OCI-LY7 (cell line): Measurements from ENCODE around the gene ELP1. TPM values are rescaled to one million over a fixed set of nuclear protein-coding genes. Genes with fewer than 3 reads are reported as not detected.

Experiments
- BruUV-seq: library from RNA; stranded (reverse); fragments of 400-500 nt; replicated peaks from 2 replicates; lab custom pipeline; 2021; lab: Mats Ljungman, UMichigan
- CTCF ChIA-PET: fragments of 300-600 bp; sonication (Branson Sonifier 250); formaldehyde crosslinking; loops from one replicate; lab custom pipeline; 2022; ENCODE audit warnings: antibody characterized with exemption; ENCODE audit not compliant: unreplicated experiment; lab: Charles Lee
- POLR2A ChIA-PET: fragments of 300-600 bp; sonication (Branson Sonifier 250); formaldehyde crosslinking; loops from one replicate; lab custom pipeline; 2022; ENCODE audit warnings: antibody characterized with exemption; lab: Charles Lee
- DNase-seq: peaks from one replicate; pipeline ENCODE4 v3.0.0-alpha.2; 2015; ENCODE audit warnings: low spot score
- H2AFZ ChIP-seq: fragments of 200-600 bp; sonication (generic), shearing (Covaris generic); 2 replicates; pipeline ENCODE4 v1.6.1; 2014; ENCODE audit warnings: mild to moderate bottlenecking, antibody characterized with exemption, low read length, moderate library complexity
- H3K27ac ChIP-seq: fragments of 200-600 bp; sonication (generic); 2 replicates; pipeline ENCODE4 v1.5.1; 2014; ENCODE audit warnings: mixed run types, low read depth, mild to moderate bottlenecking, moderate library complexity, low read length, inconsistent platforms; ENCODE audit not compliant: poor library complexity, severe bottlenecking
- H3K36me3 ChIP-seq: fragments of 200-600 bp; sonication (generic); 2 replicates; pipeline ENCODE4 v1.6.1; 2014; ENCODE audit warnings: mild to moderate bottlenecking, antibody characterized with exemption, low read length, moderate library complexity, mixed read lengths; ENCODE audit not compliant: insufficient read depth
- H3K4me1 ChIP-seq: fragments of 200-600 bp; sonication (generic); 2 replicates; pipeline ENCODE4 v1.5.1; 2014; ENCODE audit warnings: mild to moderate bottlenecking, low read length; ENCODE audit not compliant: insufficient read depth, poor library complexity, severe bottlenecking
- H3K4me2 ChIP-seq: fragments of 200-600 bp; sonication (generic); 2 replicates; pipeline ENCODE4 v1.6.1; 2014; ENCODE audit warnings: mild to moderate bottlenecking, low read length
- H3K4me3 ChIP-seq: fragments of 200-600 bp; sonication (generic); 2 replicates; pipeline ENCODE4 v1.5.1; 2014; ENCODE audit warnings: mild to moderate bottlenecking, low read depth, low read length; ENCODE audit not compliant: poor library complexity, severe bottlenecking
- H3K79me2 ChIP-seq: fragments of 200-600 bp; sonication (generic); 2 replicates; pipeline ENCODE4 v1.6.1; 2016; ENCODE audit warnings: low read depth, mild to moderate bottlenecking, low read length, moderate library complexity, mixed read lengths; ENCODE audit not compliant: insufficient read depth
- H3K9me2 ChIP-seq: fragments of 200-600 bp; sonication (generic); 2 replicates; pipeline ENCODE4 v1.6.1; 2016; ENCODE audit warnings: mild to moderate bottlenecking, low read length, mixed read lengths; ENCODE audit not compliant: insufficient read depth
- H3K9me3 ChIP-seq: fragments of 200-600 bp; sonication (generic); 2 replicates; pipeline ENCODE4 v1.6.1; 2014; ENCODE audit warnings: mild to moderate bottlenecking, mixed run types, low read length, mixed read lengths
- H4K20me1 ChIP-seq: fragments of 200-600 bp; sonication (generic); 2 replicates; pipeline ENCODE4 v1.6.1; 2014; ENCODE audit warnings: mild to moderate bottlenecking, antibody characterized with exemption, low read length, moderate library complexity, mixed read lengths; ENCODE audit not compliant: insufficient read depth
- CTCF ChIP-seq: fragments of 200-600 bp; sonication (generic); conservative IDR thresholded peaks from 2 replicates; pipeline ENCODE4 v1.5.1; 2014; ENCODE audit warnings: mild to moderate bottlenecking, antibody characterized with exemption, low read length, moderate library complexity, mixed read lengths
- EZH2phosphoT487 ChIP-seq: fragments of 200-600 bp; sonication (generic); IDR thresholded peaks from 2 replicates; pipeline ENCODE4 v1.6.1; 2018; ENCODE audit warnings: low read depth, borderline replicate concordance, mild to moderate bottlenecking, mixed run types, antibody characterized with exemption, low read length, moderate library complexity, mixed read lengths
- intact Hi-C: fragments of 100-400 bp; cut with micrococcal nuclease; formaldehyde crosslinking; loops from one replicate; pipeline ENCODE4 v1.10.0; 2022; ENCODE audit not compliant: unreplicated experiment
- total RNA-seq, 2 experiments: library from RNA; depleted of rRNA in 1 of 2; stranded (reverse); fragments of >200 nt in 1 of 2; shearing (Covaris generic) in 1 of 2; gene quantifications; 2 replicates each; pipeline ENCODE4 v1.2.3, GENCODE V29; 2014 to 2022

ELP1 gene
- total RNA-seq, 2 experiments from 2014 or later = 33.3 to 42.0 TPM

- no peak for DNase-seq
- Histone ChIP-seq H3K27ac (no peak overlapping the region), H3K4me2 (no peak overlapping the region), H3K4me3 (no peak overlapping the region), H3K36me3 (no peaks in the 10 kb centered on the region), H3K9me2 (no peaks in the 10 kb centered on the region), H2AFZ (no peak overlapping the region), H3K4me1 (no peaks in the 10 kb centered on the region), H3K9me3 (no peaks in the 10 kb centered on the region), H3K79me2 (no peaks in the 10 kb centered on the region), H4K20me1 (no peaks in the 10 kb centered on the region)
- ChIA-PET POLR2A (no interaction called here), CTCF (no interaction called here)
- no TSS peak for BruUV-seq
- intact Hi-C loops = no loop called here
- no peak for TF ChIP-seq EZH2phosphoT487
- TF ChIP-seq CTCF = no peak
Observed at GRCh38 chr9:108852079-108852478, 81.8 kb downstream of the ELP1 start.

GRCh38 chr9:108851138-108851537 lies 82.8 kb downstream of the ELP1 start:
- CTCF ChIA-PET = no interaction called here

More at GRCh38 chr9:108851138-108851537, 82.8 kb downstream of the ELP1 start:
- Histone ChIP-seq H3K4me2 (no peak overlapping the region), H3K27ac (no peak overlapping the region), H3K4me3 (no peak overlapping the region), H3K79me2 (no peaks in the 10 kb centered on the region), H3K4me1 (no peaks in the 10 kb centered on the region), H3K9me2 (no peaks in the 10 kb centered on the region), H3K36me3 (no peaks in the 10 kb centered on the region), H4K20me1 (no peaks in the 10 kb centered on the region), H3K9me3 (no peaks in the 10 kb centered on the region), H2AFZ (no peak overlapping the region)
- POLR2A ChIA-PET = interaction anchor here (0.7 kb wide), 1 partner anchor 17 kb away, joined by 3 read pairs; no protein-coding TSS in a partner anchor
- TF ChIP-seq EZH2phosphoT487 = no peak
- TF ChIP-seq CTCF = no peak
- DNase-seq = no peak
- intact Hi-C loops = no loop called here
- BruUV-seq = no TSS peak
